WTC11 (cell line): ENCODE results near the gene IL12RB2. TPM values are rescaled to one million over a fixed set of nuclear protein-coding genes. Genes with fewer than 3 reads are reported as not detected.

Experiments used
- ATAC-seq: fragments of 200-7000 bp; cut with Tn5 transposase; 2 replicates; pipeline ENCODE4 v1.10.0; 2021; ENCODE audit warnings: mild to moderate bottlenecking, moderate library complexity
- CTCF ChIA-PET: fragments of 300-600 bp; sonication (Branson Sonifier 250); formaldehyde crosslinking; loops from one replicate; lab custom pipeline; 2021; ENCODE audit warnings: antibody characterized with exemption; lab: Charles Lee
- POLR2A ChIA-PET: fragments of 350-600 bp; sonication (Branson Sonifier 250); formaldehyde crosslinking; loops from one replicate; lab custom pipeline; 2021; ENCODE audit warnings: antibody characterized with exemption; lab: Charles Lee
- DNase-seq: peaks from one replicate; pipeline ENCODE4 v3.0.0; 2021; ENCODE audit warnings: low spot score
- H3K27ac Mint-ChIP-seq: 2 replicates; pipeline ENCODE4 v1.8.0; 2021; ENCODE audit warnings: mixed read lengths
- H3K27me3 Mint-ChIP-seq: 2 replicates; pipeline ENCODE4 v1.8.0; 2021; ENCODE audit warnings: low read depth, mild to moderate bottlenecking, moderate library complexity, mixed read lengths
- H3K36me3 Mint-ChIP-seq: 2 replicates; pipeline ENCODE4 v1.8.0; 2021; ENCODE audit warnings: mixed read lengths
- H3K4me1 Mint-ChIP-seq: 2 replicates; pipeline ENCODE4 v1.8.0; 2022; ENCODE audit warnings: mixed read lengths
- H3K4me3 Mint-ChIP-seq: 2 replicates; pipeline ENCODE4 v1.8.0; 2021; ENCODE audit warnings: mild to moderate bottlenecking, moderate library complexity, mixed read lengths
- H3K9me3 Mint-ChIP-seq: 2 replicates; pipeline ENCODE4 v1.8.0; 2021; ENCODE audit warnings: mixed read lengths
- AFF4 ChIP-seq: sonication (generic); formaldehyde crosslinking; IDR thresholded peaks from 2 replicates; pipeline ENCODE4 v1.8.1; 2023; ENCODE audit warnings: mild to moderate bottlenecking, missing genetic modification reagents, borderline replicate concordance
- ATF6 ChIP-seq: sonication (generic); formaldehyde crosslinking; IDR thresholded peaks from 2 replicates; pipeline ENCODE4 v1.8.1; 2023; ENCODE audit warnings: mild to moderate bottlenecking, missing genetic modification reagents
- GRHL2 ChIP-seq: fragments of 250-450 bp; sonication (Bioruptor Pico); IDR thresholded peaks from 2 replicates; pipeline ENCODE4 v1.8.0; 2022; ENCODE audit warnings: mild to moderate bottlenecking, moderate library complexity; ENCODE audit not compliant: insufficient replicate concordance, severe bottlenecking
- MYBL2 ChIP-seq: sonication (generic); formaldehyde crosslinking; IDR thresholded peaks from 2 replicates; pipeline ENCODE4 v1.8.1; 2023; ENCODE audit warnings: mild to moderate bottlenecking, moderate library complexity, missing genetic modification reagents
- PRDM15 ChIP-seq: sonication (generic); formaldehyde crosslinking; IDR thresholded peaks from 2 replicates; pipeline ENCODE4 v1.8.0; 2022; ENCODE audit warnings: missing genetic modification reagents
- PRRX2 ChIP-seq: fragments of 250-450 bp; sonication (Bioruptor Pico); IDR thresholded peaks from 2 replicates; pipeline ENCODE4 v1.8.0; 2021; ENCODE audit warnings: mild to moderate bottlenecking
- SOX15 ChIP-seq: fragments of 250-450 bp; sonication (Bioruptor Pico); IDR thresholded peaks from 2 replicates; pipeline ENCODE4 v1.9.0; 2021; ENCODE audit warnings: mild to moderate bottlenecking
- TCF7 ChIP-seq: sonication (generic); formaldehyde crosslinking; IDR thresholded peaks from 2 replicates; pipeline ENCODE4 v1.8.0; 2022; ENCODE audit warnings: mild to moderate bottlenecking, low read depth, missing genetic modification reagents, moderate library complexity
- ZNF396 ChIP-seq: fragments of 250-450 bp; sonication (Bioruptor Pico); IDR thresholded peaks from 2 replicates; pipeline ENCODE4 v1.8.0; 2021; ENCODE audit warnings: mild to moderate bottlenecking, moderate library complexity, borderline replicate concordance
- total RNA-seq: library from RNA; stranded (reverse); gene quantifications from 3 replicates; pipeline ENCODE4 v1.2.3, GENCODE V29; 2021
- TF ChIP-seq, protein P1 (sequence below): sonication (generic); formaldehyde crosslinking; IDR thresholded peaks from 2 replicates; pipeline ENCODE4 v1.8.1; 2022; ENCODE audit warnings: mild to moderate bottlenecking, missing genetic modification reagents, moderate library complexity, borderline replicate concordance
- TF ChIP-seq, protein P2 (sequence below): sonication (generic); formaldehyde crosslinking; IDR thresholded peaks from 2 replicates; pipeline ENCODE4 v1.8.1; 2022; ENCODE audit warnings: missing genetic modification reagents, borderline replicate concordance
- TF ChIP-seq, protein P3 (sequence below): sonication (generic); formaldehyde crosslinking; conservative IDR thresholded peaks from 2 replicates; pipeline ENCODE4 v1.8.1; 2023; ENCODE audit warnings: mild to moderate bottlenecking, low read depth, missing genetic modification reagents, moderate library complexity

The IL12RB2 gene
- total RNA-seq, 1 experiment from 2014 or later: 0.81 TPM

- H3K27me3 Mint-ChIP-seq: peaks cover 2% of the 10 kb centered on the region; the same call in 1 of the 2 replicates
- TF ChIP-seq, protein P1, sequence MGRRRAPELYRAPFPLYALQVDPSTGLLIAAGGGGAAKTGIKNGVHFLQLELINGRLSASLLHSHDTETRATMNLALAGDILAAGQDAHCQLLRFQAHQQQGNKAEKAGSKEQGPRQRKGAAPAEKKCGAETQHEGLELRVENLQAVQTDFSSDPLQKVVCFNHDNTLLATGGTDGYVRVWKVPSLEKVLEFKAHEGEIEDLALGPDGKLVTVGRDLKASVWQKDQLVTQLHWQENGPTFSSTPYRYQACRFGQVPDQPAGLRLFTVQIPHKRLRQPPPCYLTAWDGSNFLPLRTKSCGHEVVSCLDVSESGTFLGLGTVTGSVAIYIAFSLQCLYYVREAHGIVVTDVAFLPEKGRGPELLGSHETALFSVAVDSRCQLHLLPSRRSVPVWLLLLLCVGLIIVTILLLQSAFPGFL (CRISPR knock-in tag): no peak
- TF ChIP-seq ZNF396 (CRISPR knock-in tag): no peak
- no peak for TF ChIP-seq ATF6 (CRISPR knock-in tag)
- TF ChIP-seq, protein P2, sequence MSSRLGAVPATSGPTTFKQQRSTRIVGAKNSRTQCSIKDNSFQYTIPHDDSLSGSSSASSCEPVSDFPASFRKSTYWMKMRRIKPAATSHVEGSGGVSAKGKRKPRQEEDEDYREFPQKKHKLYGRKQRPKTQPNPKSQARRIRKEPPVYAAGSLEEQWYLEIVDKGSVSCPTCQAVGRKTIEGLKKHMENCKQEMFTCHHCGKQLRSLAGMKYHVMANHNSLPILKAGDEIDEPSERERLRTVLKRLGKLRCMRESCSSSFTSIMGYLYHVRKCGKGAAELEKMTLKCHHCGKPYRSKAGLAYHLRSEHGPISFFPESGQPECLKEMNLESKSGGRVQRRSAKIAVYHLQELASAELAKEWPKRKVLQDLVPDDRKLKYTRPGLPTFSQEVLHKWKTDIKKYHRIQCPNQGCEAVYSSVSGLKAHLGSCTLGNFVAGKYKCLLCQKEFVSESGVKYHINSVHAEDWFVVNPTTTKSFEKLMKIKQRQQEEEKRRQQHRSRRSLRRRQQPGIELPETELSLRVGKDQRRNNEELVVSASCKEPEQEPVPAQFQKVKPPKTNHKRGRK (CRISPR knock-in tag): no peak
- no peak overlapping the region for H3K27ac Mint-ChIP-seq
- CTCF ChIA-PET: interaction anchor here (1.7 kb wide), 1 partner anchor 118 kb away, joined by 6 read pairs; no protein-coding TSS in a partner anchor
- DNase-seq: no peak
- H3K4me1 Mint-ChIP-seq: peaks cover 8% of the 10 kb centered on the region
- peaks cover 56% of the 10 kb centered on the region for H3K36me3 Mint-ChIP-seq
- H3K9me3 Mint-ChIP-seq: peaks cover 54% of the 10 kb centered on the region
- ATAC-seq: no peak
- POLR2A ChIA-PET: no interaction called here
- no peak overlapping the region for H3K4me3 Mint-ChIP-seq
Measured at GRCh38 chr1:67382292-67382691, 74.6 kb downstream of the IL12RB2 start.

- peaks cover 2% of the 10 kb centered on the region for H3K4me1 Mint-ChIP-seq
- no peak for DNase-seq
- ChIA-PET CTCF (no interaction called here), POLR2A (no interaction called here)
- peaks cover 54% of the 10 kb centered on the region for H3K9me3 Mint-ChIP-seq
- H3K27ac Mint-ChIP-seq: no peak overlapping the region
- no peak overlapping the region for H3K4me3 Mint-ChIP-seq
- H3K36me3 Mint-ChIP-seq: peaks cover 60% of the 10 kb centered on the region
- ATAC-seq: no peak
- peaks cover 2% of the 10 kb centered on the region; the same call in 1 of the 2 replicates for H3K27me3 Mint-ChIP-seq
- TF ChIP-seq TCF7 (no peak), SOX15 (CRISPR knock-in tag) (no peak), PRDM15 (CRISPR knock-in tag) (no peak), AFF4 (CRISPR knock-in tag) (no peak), GRHL2 (CRISPR knock-in tag) (no peak), PRRX2 (CRISPR knock-in tag) (no peak), ATF6 (CRISPR knock-in tag) (no peak), MYBL2 (CRISPR knock-in tag) (no peak)
- TF ChIP-seq, protein P2 (CRISPR knock-in tag): no peak
- TF ChIP-seq, protein P3, sequence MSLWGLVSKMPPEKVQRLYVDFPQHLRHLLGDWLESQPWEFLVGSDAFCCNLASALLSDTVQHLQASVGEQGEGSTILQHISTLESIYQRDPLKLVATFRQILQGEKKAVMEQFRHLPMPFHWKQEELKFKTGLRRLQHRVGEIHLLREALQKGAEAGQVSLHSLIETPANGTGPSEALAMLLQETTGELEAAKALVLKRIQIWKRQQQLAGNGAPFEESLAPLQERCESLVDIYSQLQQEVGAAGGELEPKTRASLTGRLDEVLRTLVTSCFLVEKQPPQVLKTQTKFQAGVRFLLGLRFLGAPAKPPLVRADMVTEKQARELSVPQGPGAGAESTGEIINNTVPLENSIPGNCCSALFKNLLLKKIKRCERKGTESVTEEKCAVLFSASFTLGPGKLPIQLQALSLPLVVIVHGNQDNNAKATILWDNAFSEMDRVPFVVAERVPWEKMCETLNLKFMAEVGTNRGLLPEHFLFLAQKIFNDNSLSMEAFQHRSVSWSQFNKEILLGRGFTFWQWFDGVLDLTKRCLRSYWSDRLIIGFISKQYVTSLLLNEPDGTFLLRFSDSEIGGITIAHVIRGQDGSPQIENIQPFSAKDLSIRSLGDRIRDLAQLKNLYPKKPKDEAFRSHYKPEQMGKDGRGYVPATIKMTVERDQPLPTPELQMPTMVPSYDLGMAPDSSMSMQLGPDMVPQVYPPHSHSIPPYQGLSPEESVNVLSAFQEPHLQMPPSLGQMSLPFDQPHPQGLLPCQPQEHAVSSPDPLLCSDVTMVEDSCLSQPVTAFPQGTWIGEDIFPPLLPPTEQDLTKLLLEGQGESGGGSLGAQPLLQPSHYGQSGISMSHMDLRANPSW (CRISPR knock-in tag): no peak
Measured at GRCh38 chr1:67383999-67384638, 76.4 kb downstream of the IL12RB2 start.
